Measurements from ENCODE around the gene MX1. TPM values are rescaled to one million over a fixed set of nuclear protein-coding genes. Genes with fewer than 3 reads are reported as not detected.

Gene MX1
- polyA plus RNA-seq, 3 donors: 42.7 to 73.3 (median 60.5) TPM

DNA sequence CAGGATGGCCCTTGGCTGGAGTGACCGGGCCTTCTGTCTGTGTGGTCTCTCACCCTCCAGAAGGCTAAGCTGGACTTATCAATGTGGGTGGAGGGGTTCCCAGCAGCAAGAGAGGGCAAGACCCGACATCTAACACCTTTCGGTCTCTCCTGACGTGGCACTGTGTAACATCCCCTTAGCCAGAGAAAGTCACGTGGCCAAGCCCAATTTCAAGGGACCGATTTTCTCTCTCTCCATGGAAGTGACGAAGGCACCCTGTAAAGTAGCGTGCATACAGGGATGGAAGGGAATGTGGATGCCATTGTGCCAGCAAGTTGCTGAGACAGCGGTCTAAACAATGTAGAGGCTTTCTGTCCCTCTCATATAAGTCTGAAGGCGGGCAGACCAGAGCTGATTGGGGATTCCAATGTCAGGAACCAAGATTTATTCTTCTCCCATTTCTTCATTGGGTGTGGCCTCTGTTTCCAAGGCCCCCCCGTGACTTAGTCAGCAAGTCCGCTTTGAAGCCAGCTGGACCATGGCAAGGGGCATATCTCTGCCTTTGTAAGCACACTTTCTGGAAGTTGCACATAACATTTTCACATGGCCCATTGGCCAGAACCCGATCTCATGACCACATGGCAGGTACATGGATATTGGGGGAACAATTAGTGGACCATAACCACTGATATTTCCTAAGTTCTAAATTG, 12.5 kb downstream of the MX1 start:
- intact Hi-C loops (cut with micrococcal nuclease): no loop called here
- H3K36me3 Mint-ChIP-seq: peaks cover 94 to 98% of the 10 kb centered on the region in 2 donors
- peaks cover 4 to 13% of the 10 kb centered on the region in 2 donors for H3K9me3 ChIP-seq (replicated peaks in 1 of 2; ENCODE audit: control insufficient read depth in 1 of 2, insufficient read depth in 1 of 2, low read length in 2 of 2)
- H3K4me3 Mint-ChIP-seq: no peak overlapping the region
- no peak for DNase-seq
- H3K4me3 ChIP-seq (replicated peaks in 1 of 3; ENCODE audit: low read depth in 2 of 3, low read length in 3 of 3): no peak overlapping the region
- no peak overlapping the region for H3K27ac ChIP-seq (ENCODE audit: low read depth in 1 of 2, low read length in 2 of 2)
- TF ChIP-seq, protein P1, sequence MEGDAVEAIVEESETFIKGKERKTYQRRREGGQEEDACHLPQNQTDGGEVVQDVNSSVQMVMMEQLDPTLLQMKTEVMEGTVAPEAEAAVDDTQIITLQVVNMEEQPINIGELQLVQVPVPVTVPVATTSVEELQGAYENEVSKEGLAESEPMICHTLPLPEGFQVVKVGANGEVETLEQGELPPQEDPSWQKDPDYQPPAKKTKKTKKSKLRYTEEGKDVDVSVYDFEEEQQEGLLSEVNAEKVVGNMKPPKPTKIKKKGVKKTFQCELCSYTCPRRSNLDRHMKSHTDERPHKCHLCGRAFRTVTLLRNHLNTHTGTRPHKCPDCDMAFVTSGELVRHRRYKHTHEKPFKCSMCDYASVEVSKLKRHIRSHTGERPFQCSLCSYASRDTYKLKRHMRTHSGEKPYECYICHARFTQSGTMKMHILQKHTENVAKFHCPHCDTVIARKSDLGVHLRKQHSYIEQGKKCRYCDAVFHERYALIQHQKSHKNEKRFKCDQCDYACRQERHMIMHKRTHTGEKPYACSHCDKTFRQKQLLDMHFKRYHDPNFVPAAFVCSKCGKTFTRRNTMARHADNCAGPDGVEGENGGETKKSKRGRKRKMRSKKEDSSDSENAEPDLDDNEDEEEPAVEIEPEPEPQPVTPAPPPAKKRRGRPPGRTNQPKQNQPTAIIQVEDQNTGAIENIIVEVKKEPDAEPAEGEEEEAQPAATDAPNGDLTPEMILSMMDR (IDR thresholded peaks at IDR 0.05): no peak
- 89% methylated on average over 7 of the region's 13 CpGs for WGBS (ENCODE audit: insufficient coverage)
- H3K4me2 ChIP-seq (replicated peaks; ENCODE audit: extremely low read depth, low read length, poor library complexity, severe bottlenecking): no peak overlapping the region
- peaks cover 0 to 2% (median 0%) of the 10 kb centered on the region in 3 donors for H3K27me3 Mint-ChIP-seq (ENCODE audit: low read depth in 3 of 3)
- no peaks in the 10 kb centered on the region for H3K79me2 ChIP-seq (ENCODE audit: insufficient read depth, low read length)
- H2AFZ ChIP-seq (ENCODE audit: insufficient read depth, low read depth, low read length, poor library complexity, severe bottlenecking): no peak overlapping the region
- H3K4me1 Mint-ChIP-seq: no peaks in the 10 kb centered on the region
- H3K4me1 ChIP-seq (ENCODE audit: control insufficient read depth in 1 of 2, insufficient read depth in 2 of 2, low read length in 2 of 2): no peaks in the 10 kb centered on the region
- peaks cover 98 to 100% of the 10 kb centered on the region in 2 donors for H3K36me3 ChIP-seq (replicated peaks in 1 of 2; ENCODE audit: control insufficient read depth in 1 of 2, insufficient read depth in 2 of 2, low read length in 2 of 2)
- no peak overlapping the region for H3K9ac ChIP-seq (ENCODE audit: insufficient read depth, low read length, poor library complexity, severe bottlenecking)
- H3K9me3 Mint-ChIP-seq: peaks cover 4 to 22% (median 14%) of the 10 kb centered on the region in 7 donors
- H4K20me1 ChIP-seq (ENCODE audit: insufficient read depth, low read length): peaks cover 3% of the 10 kb centered on the region
- no peaks in the 10 kb centered on the region for H3K27me3 ChIP-seq (ENCODE audit: control insufficient read depth in 2 of 2, insufficient read depth in 2 of 2, low read length in 2 of 2)
- peak overlapping the region in 1 of 7 donors; percentile 24 for H3K27ac Mint-ChIP-seq

- WGBS (ENCODE audit: insufficient coverage): 100% methylated on average over 2 of the region's 4 CpGs
- Histone ChIP-seq H3K27me3 (ENCODE audit: control insufficient read depth in 2 of 2, insufficient read depth in 2 of 2, low read length in 2 of 2) (no peaks in the 10 kb centered on the region), H3K4me3 (replicated peaks in 1 of 3; ENCODE audit: low read depth in 2 of 3, low read length in 3 of 3) (no peak overlapping the region), H3K9me3 (replicated peaks in 1 of 2; ENCODE audit: control insufficient read depth in 1 of 2, insufficient read depth in 1 of 2, low read length in 2 of 2) (peaks cover 4 to 13% of the 10 kb centered on the region in 2 donors), H3K4me1 (ENCODE audit: control insufficient read depth in 1 of 2, insufficient read depth in 2 of 2, low read length in 2 of 2) (no peaks in the 10 kb centered on the region), H3K36me3 (replicated peaks in 1 of 2; ENCODE audit: control insufficient read depth in 1 of 2, insufficient read depth in 2 of 2, low read length in 2 of 2) (peaks cover 94 to 100% of the 10 kb centered on the region in 2 donors), H4K20me1 (ENCODE audit: insufficient read depth, low read length) (peaks cover 3% of the 10 kb centered on the region), H2AFZ (ENCODE audit: insufficient read depth, low read depth, low read length, poor library complexity, severe bottlenecking) (no peak overlapping the region), H3K4me2 (replicated peaks; ENCODE audit: extremely low read depth, low read length, poor library complexity, severe bottlenecking) (no peak overlapping the region), H3K9ac (ENCODE audit: insufficient read depth, low read length, poor library complexity, severe bottlenecking) (no peak overlapping the region), H3K79me2 (ENCODE audit: insufficient read depth, low read length) (no peaks in the 10 kb centered on the region), H3K27ac (ENCODE audit: low read depth in 1 of 2, low read length in 2 of 2) (no peak overlapping the region)
- H3K36me3 Mint-ChIP-seq: peaks cover 94 to 99% of the 10 kb centered on the region in 2 donors
- peaks cover 4 to 19% (median 14%) of the 10 kb centered on the region in 7 donors for H3K9me3 Mint-ChIP-seq
- H3K27me3 Mint-ChIP-seq (ENCODE audit: low read depth in 3 of 3): peaks cover 0 to 2% (median 0%) of the 10 kb centered on the region in 3 donors
- H3K4me1 Mint-ChIP-seq: no peaks in the 10 kb centered on the region
- TF ChIP-seq, protein P1 (IDR thresholded peaks at IDR 0.05): no peak
- intact Hi-C loops (cut with micrococcal nuclease): no loop called here
- H3K27ac Mint-ChIP-seq: no peak overlapping the region
- no peak for DNase-seq
- no peak overlapping the region for H3K4me3 Mint-ChIP-seq
These were observed 13.2 kb downstream of the MX1 start for GRCh38 chr21:41439248-41439647.
